Bronchial epithelial cell (primary cell): ENCODE data around the gene ADARB2. TPM values are rescaled to one million over a fixed set of nuclear protein-coding genes. Genes with fewer than 3 reads are reported as not detected.

Experiments used
- DNase-seq: peaks from one replicate; pipeline ENCODE4 v3.0.0-alpha.2; 2010; ENCODE audit warnings: low read depth
- FAIRE-seq: peaks from 2 replicates; lab custom pipeline; 2011; peaks lifted over from hg19 to GRCh38; lab: Jason Lieb, UNC
- H3K27me3 ChIP-seq: 2 replicates; pipeline ENCODE4 v1.5.1; 2011; ENCODE audit warnings: low read length; ENCODE audit not compliant: control insufficient read depth, insufficient read depth
- H3K36me3 ChIP-seq: 2 replicates; pipeline ENCODE4 v1.5.1; 2011; ENCODE audit warnings: low read length; ENCODE audit not compliant: control insufficient read depth, insufficient read depth
- H3K4me3 ChIP-seq: 2 replicates; pipeline ENCODE4 v1.5.1; 2011; ENCODE audit warnings: mild to moderate bottlenecking, low read depth, low read length, control low read depth
- CTCF ChIP-seq: IDR thresholded peaks from 2 replicates; pipeline ENCODE4 v1.5.1; 2011; ENCODE audit warnings: mild to moderate bottlenecking, moderate library complexity, low read length, control low read depth, inconsistent platforms; ENCODE audit not compliant: insufficient read depth, severe bottlenecking
- total RNA-seq: library from RNA; depleted of rRNA; stranded (reverse); fragments of >200 nt; gene quantifications from 2 replicates; pipeline ENCODE4 v1.2.1, GENCODE V29; 2014

Gene ADARB2
- total RNA-seq, 1 donor from 2014 or later, result not detected

DNA sequence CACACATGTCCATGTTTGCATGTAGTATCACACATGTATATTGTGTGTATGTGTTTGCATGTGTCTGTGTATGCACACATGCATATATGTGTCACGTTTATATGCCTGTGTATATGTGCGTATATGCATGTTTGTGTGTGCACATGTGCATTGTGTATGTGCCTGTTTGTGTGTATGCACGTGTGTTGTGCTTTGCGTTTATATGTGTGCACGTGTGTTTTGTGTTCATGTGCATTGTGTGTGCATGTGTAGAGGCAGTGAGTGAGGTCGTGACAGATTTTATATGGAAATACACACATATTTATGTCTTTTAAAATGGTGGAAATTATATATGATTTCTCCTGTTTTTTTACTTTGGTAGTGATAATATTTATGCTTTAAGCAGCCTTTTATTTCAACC is 41.2 kb downstream of the ADARB2 start:
- Histone ChIP-seq H3K27me3 (no peaks in the 10 kb centered on the region), H3K36me3 (no peaks in the 10 kb centered on the region), H3K4me3 (no peak overlapping the region)
- TF ChIP-seq CTCF, result no peak
- no peak for DNase-seq
- FAIRE-seq, result no peak

- H3K36me3 ChIP-seq, result no peaks in the 10 kb centered on the region
- TF ChIP-seq CTCF, result no peak
- DNase-seq (no peak), FAIRE-seq (no peak)
- H3K27me3 ChIP-seq, result no peaks in the 10 kb centered on the region
- H3K4me3 ChIP-seq, result no peak overlapping the region
Observed at GRCh38 chr10:1690086-1690485, 47.2 kb downstream of the ADARB2 start.

DNA sequence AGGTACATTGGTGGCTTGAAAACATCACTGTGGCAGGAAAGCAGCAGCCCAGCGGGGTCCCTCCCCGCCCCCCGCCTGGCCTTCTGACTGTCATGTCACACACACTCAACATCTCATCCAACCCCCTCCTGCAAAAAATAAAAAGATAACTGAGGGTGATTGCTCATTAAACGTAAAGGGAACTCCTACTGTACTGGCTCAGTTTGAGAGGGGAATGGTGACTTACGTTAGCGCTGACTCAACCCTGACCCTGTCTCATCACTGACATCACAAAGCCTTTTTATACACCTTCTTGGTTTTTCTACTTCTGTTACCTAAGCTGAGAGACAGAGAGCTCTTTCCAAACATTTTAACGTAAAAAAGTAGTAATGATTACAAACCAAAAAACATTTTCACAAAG is 48.8 kb downstream of the ADARB2 start:
- no peak for FAIRE-seq
- Histone ChIP-seq H3K27me3 (no peaks in the 10 kb centered on the region), H3K4me3 (no peak overlapping the region), H3K36me3 (no peaks in the 10 kb centered on the region)
- TF ChIP-seq CTCF, result no peak
- no peak for DNase-seq

- Histone ChIP-seq H3K36me3 (no peaks in the 10 kb centered on the region), H3K27me3 (no peaks in the 10 kb centered on the region), H3K4me3 (no peak overlapping the region)
- FAIRE-seq (no peak), DNase-seq (no peak)
- TF ChIP-seq CTCF, result no peak
Observed at GRCh38 chr10:1687623-1688150, 49.6 kb downstream of the ADARB2 start.

DNA sequence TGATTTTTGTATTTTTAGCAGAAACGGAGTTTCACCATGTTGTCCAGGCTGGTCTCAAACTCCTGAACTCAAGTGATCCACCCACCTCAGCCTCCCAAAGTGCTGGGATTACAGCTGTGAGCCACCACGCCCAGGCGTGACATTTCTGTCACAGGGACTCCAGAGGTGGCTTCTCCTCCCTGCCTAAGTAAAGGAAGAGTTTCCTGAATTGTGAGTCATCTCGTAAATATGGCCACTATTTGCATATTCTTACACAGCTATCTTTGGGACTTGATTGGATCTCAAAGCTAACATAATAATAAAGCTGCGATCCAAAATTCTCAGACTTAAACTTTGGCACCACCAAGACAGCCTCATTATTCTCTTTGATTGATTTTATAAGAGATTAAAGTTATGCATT is 50.1 kb downstream of the ADARB2 start:
- FAIRE-seq (no peak), DNase-seq (no peak)
- TF ChIP-seq CTCF, result no peak
- Histone ChIP-seq H3K27me3 (no peaks in the 10 kb centered on the region), H3K4me3 (no peak overlapping the region), H3K36me3 (no peaks in the 10 kb centered on the region)

DNA sequence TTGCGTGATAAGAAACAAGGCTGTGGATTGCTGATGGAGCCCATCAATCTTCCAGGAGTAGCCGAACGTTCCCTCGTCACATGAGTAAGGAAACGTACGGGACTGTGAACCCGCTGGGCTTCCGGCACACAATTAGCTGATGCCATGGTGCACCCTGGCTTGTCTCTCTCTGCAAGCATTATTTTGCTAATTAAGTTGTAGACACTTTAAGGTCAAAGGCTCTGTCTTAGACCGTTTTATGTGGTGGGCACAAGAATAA is 50.9 kb downstream of the ADARB2 start:
- DNase-seq (no peak), FAIRE-seq (no peak)
- Histone ChIP-seq H3K36me3 (no peaks in the 10 kb centered on the region), H3K4me3 (no peak overlapping the region), H3K27me3 (no peaks in the 10 kb centered on the region)
- TF ChIP-seq CTCF, result no peak
